ENCODE results near the gene ATRN.

ATRN gene

DNA sequence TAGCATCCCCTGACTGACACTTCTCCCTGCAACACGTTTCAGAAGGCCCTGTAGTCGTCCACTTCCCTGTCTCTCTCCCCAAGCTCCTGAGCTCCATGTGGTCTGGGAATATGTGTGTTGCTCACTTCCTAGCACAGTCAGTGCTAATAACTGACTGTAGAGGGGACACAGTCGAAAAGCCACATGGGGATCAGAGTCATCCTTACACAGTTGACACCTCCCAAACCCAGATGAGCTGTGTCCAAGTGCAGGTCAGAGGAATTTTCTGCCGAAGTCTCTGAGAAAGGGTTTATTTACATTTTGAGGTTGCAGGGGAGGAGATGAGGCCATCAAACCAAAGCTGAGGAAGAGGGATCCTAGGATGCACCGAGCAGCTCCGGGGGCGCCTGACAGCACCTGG is 214.5 kb downstream of the ATRN start:
- no peak overlapping the region for H3K4me3 ChIP-seq (ENCODE audit: control insufficient read depth in 1 of 7, extremely low read depth in 1 of 7, insufficient read depth in 4 of 7, low read depth in 2 of 7, low read length in 6 of 7)
- ChIA-PET POLR2A (interaction anchor here (0.6 kb wide), 1 partner anchor 105 kb away, joined by 7 read pairs; no protein-coding TSS in a partner anchor), CTCF (interaction anchor here (1.0 to 2.5 kb wide), 4 partner anchors 9 to 25 kb away, joined by 3 to 12 read pairs (median 5); no protein-coding TSS in a partner anchor)
- no peak for DNase-seq
- no peaks in the 10 kb centered on the region for H3K36me3 ChIP-seq (ENCODE audit: control insufficient read depth in 4 of 4, insufficient read depth in 4 of 4, low read length in 3 of 4)
- H3K4me1 ChIP-seq (ENCODE audit: control extremely low read depth in 1 of 4, control insufficient read depth in 4 of 4, insufficient read depth in 4 of 4, low read length in 3 of 4): peaks cover 0 to 9% (median 4%) of the 10 kb centered on the region in 4 experiments
- 79% methylated on average over 6 of the region's 7 CpGs for WGBS (ENCODE audit: insufficient coverage)
- H3K9me3 ChIP-seq (ENCODE audit: control extremely low read depth in 1 of 5, control insufficient read depth in 4 of 5, insufficient read depth in 2 of 5, low read depth in 1 of 5, low read length in 4 of 5): no peaks in the 10 kb centered on the region
- H3K27ac ChIP-seq (ENCODE audit: insufficient read depth in 1 of 2, low read depth in 1 of 2, low read length in 2 of 2, poor library complexity in 1 of 2, severe bottlenecking in 2 of 2): no peak overlapping the region
- peaks cover 0 to 62% (median 24%) of the 10 kb centered on the region in 5 experiments for H3K27me3 ChIP-seq (replicated peaks in 2 of 5; ENCODE audit: control insufficient read depth in 4 of 5, insufficient read depth in 5 of 5, low read length in 4 of 5)

GRCh38 chr20:3686421-3686820 is 215.6 kb downstream of the ATRN start:
- Histone ChIP-seq H3K9me3 (ENCODE audit: control extremely low read depth in 1 of 5, control insufficient read depth in 4 of 5, insufficient read depth in 2 of 5, low read depth in 1 of 5, low read length in 4 of 5) (no peaks in the 10 kb centered on the region), H3K27me3 (replicated peaks in 2 of 5; ENCODE audit: control insufficient read depth in 4 of 5, insufficient read depth in 5 of 5, low read length in 4 of 5) (peaks cover 0 to 52% (median 24%) of the 10 kb centered on the region in 5 experiments), H3K27ac (ENCODE audit: insufficient read depth in 1 of 2, low read depth in 1 of 2, low read length in 2 of 2, poor library complexity in 1 of 2, severe bottlenecking in 2 of 2) (no peak overlapping the region), H3K36me3 (ENCODE audit: control insufficient read depth in 4 of 4, insufficient read depth in 4 of 4, low read length in 3 of 4) (no peaks in the 10 kb centered on the region), H3K4me1 (ENCODE audit: control extremely low read depth in 1 of 4, control insufficient read depth in 4 of 4, insufficient read depth in 4 of 4, low read length in 3 of 4) (peaks cover 0 to 9% (median 4%) of the 10 kb centered on the region in 4 experiments), H3K4me3 (ENCODE audit: control insufficient read depth in 1 of 7, extremely low read depth in 1 of 7, insufficient read depth in 4 of 7, low read depth in 2 of 7, low read length in 6 of 7) (no peak overlapping the region)
- ChIA-PET CTCF (interaction anchor here (1.0 to 3.2 kb wide), 5 partner anchors 9 to 24 kb away, joined by 3 to 12 read pairs (median 6); no protein-coding TSS in a partner anchor), POLR2A (interaction anchor here (0.6 kb wide), 1 partner anchor 21 kb away, joined by 3 read pairs; no protein-coding TSS in a partner anchor)
- WGBS (ENCODE audit: insufficient coverage): 91% methylated on average over 4 of the region's 7 CpGs
- DNase-seq: no peak

- 80% methylated on average over 9 of the region's 9 CpGs for WGBS (ENCODE audit: insufficient coverage)
- ChIA-PET POLR2A (interaction anchor here (0.6 kb wide), 1 partner anchor 21 kb away, joined by 3 read pairs; no protein-coding TSS in a partner anchor), CTCF (interaction anchor here (1.4 to 3.2 kb wide), 4 partner anchors 8 to 24 kb away, joined by 4 to 12 read pairs (median 8); no protein-coding TSS in a partner anchor)
- no peak for DNase-seq
- H3K9me3 ChIP-seq (ENCODE audit: control extremely low read depth in 1 of 5, control insufficient read depth in 4 of 5, insufficient read depth in 2 of 5, low read depth in 1 of 5, low read length in 4 of 5): no peaks in the 10 kb centered on the region
- peaks cover 0 to 6% (median 2%) of the 10 kb centered on the region in 4 experiments for H3K4me1 ChIP-seq (ENCODE audit: control extremely low read depth in 1 of 4, control insufficient read depth in 4 of 4, insufficient read depth in 4 of 4, low read length in 3 of 4)
- H3K36me3 ChIP-seq (ENCODE audit: control insufficient read depth in 4 of 4, insufficient read depth in 4 of 4, low read length in 3 of 4): no peaks in the 10 kb centered on the region
- H3K4me3 ChIP-seq (ENCODE audit: control insufficient read depth in 1 of 7, extremely low read depth in 1 of 7, insufficient read depth in 4 of 7, low read depth in 2 of 7, low read length in 6 of 7): no peak overlapping the region
- H3K27me3 ChIP-seq (replicated peaks in 2 of 5; ENCODE audit: control insufficient read depth in 4 of 5, insufficient read depth in 5 of 5, low read length in 4 of 5): peaks cover 0 to 47% (median 24%) of the 10 kb centered on the region in 5 experiments
- H3K27ac ChIP-seq (ENCODE audit: insufficient read depth in 1 of 2, low read depth in 1 of 2, low read length in 2 of 2, poor library complexity in 1 of 2, severe bottlenecking in 2 of 2): no peak overlapping the region
These were observed 216.1 kb downstream of the ATRN start for GRCh38 chr20:3686867-3687321.

DNA sequence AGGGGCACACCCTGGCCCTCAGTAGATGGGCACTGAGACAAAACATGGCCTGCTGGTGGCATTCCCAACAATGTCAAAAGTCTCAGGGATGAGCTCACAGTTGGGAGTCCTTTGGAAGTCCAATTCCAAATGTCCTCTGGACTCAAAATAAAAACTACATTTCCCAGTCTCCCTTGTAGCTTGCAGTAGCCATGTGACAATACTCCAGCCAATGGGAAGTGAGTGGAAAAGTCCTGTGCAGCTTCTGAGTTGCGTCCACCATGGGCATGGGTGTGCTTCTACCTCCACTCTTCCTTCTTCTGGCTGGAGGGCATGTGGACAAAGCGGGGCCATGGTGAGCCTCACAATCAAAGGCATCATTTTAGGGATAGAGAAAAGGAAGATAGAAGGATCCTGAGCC is 216.8 kb downstream of the ATRN start:
- DNase-seq: no peak
- no peaks in the 10 kb centered on the region for H3K4me1 ChIP-seq (ENCODE audit: control extremely low read depth in 1 of 4, control insufficient read depth in 4 of 4, insufficient read depth in 4 of 4, low read length in 3 of 4)
- H3K9me3 ChIP-seq (ENCODE audit: control extremely low read depth in 1 of 5, control insufficient read depth in 4 of 5, insufficient read depth in 2 of 5, low read depth in 1 of 5, low read length in 4 of 5): no peaks in the 10 kb centered on the region
- H3K27ac ChIP-seq (ENCODE audit: insufficient read depth in 1 of 2, low read depth in 1 of 2, low read length in 2 of 2, poor library complexity in 1 of 2, severe bottlenecking in 2 of 2): no peak overlapping the region
- no peaks in the 10 kb centered on the region for H3K36me3 ChIP-seq (ENCODE audit: control insufficient read depth in 4 of 4, insufficient read depth in 4 of 4, low read length in 3 of 4)
- POLR2A ChIA-PET: no interaction called here
- CTCF ChIA-PET: interaction anchor here (1.3 to 3.2 kb wide), 2 partner anchors 11 to 23 kb away, joined by 5 to 11 read pairs; no protein-coding TSS in a partner anchor
- H3K4me3 ChIP-seq (ENCODE audit: control insufficient read depth in 1 of 7, extremely low read depth in 1 of 7, insufficient read depth in 4 of 7, low read depth in 2 of 7, low read length in 6 of 7): no peak overlapping the region
- peaks cover 0 to 40% (median 20%) of the 10 kb centered on the region in 5 experiments for H3K27me3 ChIP-seq (replicated peaks in 2 of 5; ENCODE audit: control insufficient read depth in 4 of 5, insufficient read depth in 5 of 5, low read length in 4 of 5)
- WGBS (ENCODE audit: insufficient coverage): 60% methylated on average over 1 of the region's 2 CpGs

DNA sequence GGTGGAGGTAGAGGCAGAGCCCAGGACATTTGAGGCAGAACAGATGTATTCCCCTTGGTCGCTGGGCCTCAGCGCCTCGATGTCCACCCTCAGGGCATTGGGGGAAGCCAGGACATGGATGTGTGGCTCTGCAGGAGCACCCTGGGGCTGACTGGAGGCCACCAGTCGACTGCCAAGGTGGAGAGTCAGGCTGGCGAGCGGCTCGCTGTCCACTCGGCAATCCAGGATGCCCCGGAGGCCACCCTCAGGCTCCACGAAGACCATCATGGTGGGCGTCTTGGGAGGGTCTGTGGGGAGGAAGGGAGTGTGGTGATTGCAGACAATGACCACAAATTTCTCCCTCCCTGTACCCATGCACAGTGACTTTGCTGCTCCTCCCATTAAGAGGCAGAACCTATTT is 219.2 kb downstream of the ATRN start:
- Histone ChIP-seq H3K27ac (ENCODE audit: insufficient read depth in 1 of 2, low read depth in 1 of 2, low read length in 2 of 2, poor library complexity in 1 of 2, severe bottlenecking in 2 of 2) (no peak overlapping the region), H3K9me3 (ENCODE audit: control extremely low read depth in 1 of 5, control insufficient read depth in 4 of 5, insufficient read depth in 2 of 5, low read depth in 1 of 5, low read length in 4 of 5) (no peaks in the 10 kb centered on the region), H3K4me3 (ENCODE audit: control insufficient read depth in 1 of 7, extremely low read depth in 1 of 7, insufficient read depth in 4 of 7, low read depth in 2 of 7, low read length in 6 of 7) (no peak overlapping the region), H3K4me1 (ENCODE audit: control extremely low read depth in 1 of 4, control insufficient read depth in 4 of 4, insufficient read depth in 4 of 4, low read length in 3 of 4) (no peaks in the 10 kb centered on the region), H3K36me3 (ENCODE audit: control insufficient read depth in 4 of 4, insufficient read depth in 4 of 4, low read length in 3 of 4) (no peaks in the 10 kb centered on the region), H3K27me3 (replicated peaks in 2 of 5; ENCODE audit: control insufficient read depth in 4 of 5, insufficient read depth in 5 of 5, low read length in 4 of 5) (peaks cover 0 to 27% (median 10%) of the 10 kb centered on the region in 5 experiments)
- ChIA-PET POLR2A (no interaction called here), CTCF (interaction anchor here (1.0 kb wide), 1 partner anchor 13 kb away, joined by 3 read pairs; no protein-coding TSS in a partner anchor)
- DNase-seq: no peak
- WGBS (ENCODE audit: insufficient coverage): 98% methylated on average over 7 of the region's 11 CpGs

DNA sequence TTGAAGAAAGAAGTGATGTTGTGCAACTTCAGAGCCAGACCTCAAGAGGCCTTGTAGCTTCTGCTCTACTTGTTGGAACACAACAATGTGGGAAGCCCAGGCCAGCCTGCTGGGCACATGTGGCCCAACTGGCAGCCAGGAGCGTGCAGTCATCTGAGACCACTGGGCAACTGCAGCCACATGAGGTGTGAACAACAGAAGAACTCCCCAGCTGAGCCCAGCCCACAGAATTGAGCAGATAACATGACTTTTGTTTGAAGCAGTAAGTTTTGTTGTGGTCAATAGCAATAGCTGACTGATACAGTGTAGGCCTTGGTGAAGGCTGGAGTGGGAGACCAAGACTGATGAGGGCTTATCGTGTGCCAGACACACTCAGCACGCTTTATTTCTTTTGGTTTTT is 219.6 kb downstream of the ATRN start:
- DNase-seq: no peak
- H3K27ac ChIP-seq (ENCODE audit: insufficient read depth in 1 of 2, low read depth in 1 of 2, low read length in 2 of 2, poor library complexity in 1 of 2, severe bottlenecking in 2 of 2): no peak overlapping the region
- H3K36me3 ChIP-seq (ENCODE audit: control insufficient read depth in 4 of 4, insufficient read depth in 4 of 4, low read length in 3 of 4): no peaks in the 10 kb centered on the region
- POLR2A ChIA-PET: interaction anchor here (0.6 kb wide), 1 partner anchor 645 kb away, joined by 6 read pairs; no protein-coding TSS in a partner anchor
- no peaks in the 10 kb centered on the region for H3K9me3 ChIP-seq (ENCODE audit: control extremely low read depth in 1 of 5, control insufficient read depth in 4 of 5, insufficient read depth in 2 of 5, low read depth in 1 of 5, low read length in 4 of 5)
- CTCF ChIA-PET: interaction anchor here (0.6 to 1.0 kb wide), 3 partner anchors 11 to 459 kb away, joined by 3 to 4 read pairs (median 3); no protein-coding TSS in a partner anchor
- no peak overlapping the region for H3K4me3 ChIP-seq (ENCODE audit: control insufficient read depth in 1 of 7, extremely low read depth in 1 of 7, insufficient read depth in 4 of 7, low read depth in 2 of 7, low read length in 6 of 7)
- whole genome bisulfite sequencing (ENCODE audit: insufficient coverage): 100% methylated on average over 2 of the region's 3 CpGs
- peaks cover 0 to 22% (median 6%) of the 10 kb centered on the region in 5 experiments for H3K27me3 ChIP-seq (replicated peaks in 2 of 5; ENCODE audit: control insufficient read depth in 4 of 5, insufficient read depth in 5 of 5, low read length in 4 of 5)
- no peaks in the 10 kb centered on the region for H3K4me1 ChIP-seq (ENCODE audit: control extremely low read depth in 1 of 4, control insufficient read depth in 4 of 4, insufficient read depth in 4 of 4, low read length in 3 of 4)

DNA sequence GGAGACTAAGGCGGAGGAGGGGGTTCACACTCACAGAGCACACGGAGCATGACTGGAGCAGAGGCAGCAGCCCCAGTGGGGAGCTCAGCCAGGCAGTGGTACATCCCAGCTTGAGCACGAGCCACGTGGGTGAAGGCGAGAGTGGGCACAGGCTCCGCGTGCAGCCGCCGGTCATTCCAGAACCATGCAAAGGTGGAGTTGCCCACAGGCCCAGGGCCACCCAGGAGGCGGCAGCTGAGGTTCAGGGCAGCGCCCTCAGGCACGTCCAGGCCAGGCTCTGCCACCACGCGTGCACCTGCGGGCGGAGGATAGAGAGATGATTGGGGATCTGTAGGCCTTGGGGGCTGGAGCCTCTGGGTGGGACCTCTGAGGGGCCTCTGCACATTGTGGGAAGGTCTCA is 220.5 kb downstream of the ATRN start:
- Histone ChIP-seq H3K36me3 (ENCODE audit: control insufficient read depth in 4 of 4, insufficient read depth in 4 of 4, low read length in 3 of 4) (no peaks in the 10 kb centered on the region), H3K4me3 (ENCODE audit: control insufficient read depth in 1 of 7, extremely low read depth in 1 of 7, insufficient read depth in 4 of 7, low read depth in 2 of 7, low read length in 6 of 7) (no peak overlapping the region), H3K27ac (ENCODE audit: insufficient read depth in 1 of 2, low read depth in 1 of 2, low read length in 2 of 2, poor library complexity in 1 of 2, severe bottlenecking in 2 of 2) (no peak overlapping the region), H3K27me3 (replicated peaks in 2 of 5; ENCODE audit: control insufficient read depth in 4 of 5, insufficient read depth in 5 of 5, low read length in 4 of 5) (peaks cover 0 to 17% (median 1%) of the 10 kb centered on the region in 5 experiments), H3K4me1 (ENCODE audit: control extremely low read depth in 1 of 4, control insufficient read depth in 4 of 4, insufficient read depth in 4 of 4, low read length in 3 of 4) (no peaks in the 10 kb centered on the region), H3K9me3 (ENCODE audit: control extremely low read depth in 1 of 5, control insufficient read depth in 4 of 5, insufficient read depth in 2 of 5, low read depth in 1 of 5, low read length in 4 of 5) (peaks cover 0 to under 1% (median 0%) of the 10 kb centered on the region in 5 experiments)
- ChIA-PET CTCF (interaction anchor here (0.6 to 1.0 kb wide), 4 partner anchors 12 to 460 kb away, joined by 3 to 4 read pairs (median 3); no protein-coding TSS in a partner anchor), POLR2A (interaction anchor here (0.6 kb wide), 1 partner anchor 646 kb away, joined by 6 read pairs; no protein-coding TSS in a partner anchor)
- no peak for DNase-seq
- 96% methylated on average over 16 of the region's 16 CpGs for WGBS (ENCODE audit: insufficient coverage)
